ENCODE results near the gene CDK9.

Gene CDK9

GRCh38 chr9:127805620-127806019, 19.8 kb downstream of the CDK9 start:
- ChIA-PET POLR2A (no interaction called here), CTCF (interaction anchor here (0.7 to 2.1 kb wide), 6 partner anchors 11 to 269 kb away, joined by 3 to 6 read pairs (median 4); no protein-coding TSS in a partner anchor)
- H3K4me3 ChIP-seq (ENCODE audit: low read depth, low read length): no peak overlapping the region
- no peak for DNase-seq (ENCODE audit: low read depth, low spot score)
- TF ChIP-seq, protein P1, sequence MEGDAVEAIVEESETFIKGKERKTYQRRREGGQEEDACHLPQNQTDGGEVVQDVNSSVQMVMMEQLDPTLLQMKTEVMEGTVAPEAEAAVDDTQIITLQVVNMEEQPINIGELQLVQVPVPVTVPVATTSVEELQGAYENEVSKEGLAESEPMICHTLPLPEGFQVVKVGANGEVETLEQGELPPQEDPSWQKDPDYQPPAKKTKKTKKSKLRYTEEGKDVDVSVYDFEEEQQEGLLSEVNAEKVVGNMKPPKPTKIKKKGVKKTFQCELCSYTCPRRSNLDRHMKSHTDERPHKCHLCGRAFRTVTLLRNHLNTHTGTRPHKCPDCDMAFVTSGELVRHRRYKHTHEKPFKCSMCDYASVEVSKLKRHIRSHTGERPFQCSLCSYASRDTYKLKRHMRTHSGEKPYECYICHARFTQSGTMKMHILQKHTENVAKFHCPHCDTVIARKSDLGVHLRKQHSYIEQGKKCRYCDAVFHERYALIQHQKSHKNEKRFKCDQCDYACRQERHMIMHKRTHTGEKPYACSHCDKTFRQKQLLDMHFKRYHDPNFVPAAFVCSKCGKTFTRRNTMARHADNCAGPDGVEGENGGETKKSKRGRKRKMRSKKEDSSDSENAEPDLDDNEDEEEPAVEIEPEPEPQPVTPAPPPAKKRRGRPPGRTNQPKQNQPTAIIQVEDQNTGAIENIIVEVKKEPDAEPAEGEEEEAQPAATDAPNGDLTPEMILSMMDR (IDR thresholded peaks at IDR 0.05; ENCODE audit: insufficient read depth, low read length, missing control alignments): peak; percentile 45

- no peak for DNase-seq (ENCODE audit: low read depth, low spot score)
- TF ChIP-seq, protein P1 (IDR thresholded peaks at IDR 0.05; ENCODE audit: insufficient read depth, low read length, missing control alignments): no peak
- CTCF ChIA-PET: interaction anchor here (1.4 to 1.6 kb wide), 2 partner anchors 63 to 72 kb away, joined by 3 to 6 read pairs; partner anchors contain the start of gene TOR2A
- no peak overlapping the region for H3K4me3 ChIP-seq (ENCODE audit: low read depth, low read length)
- POLR2A ChIA-PET: no interaction called here
Observed at GRCh38 chr9:127806871-127807270, 21.0 kb downstream of the CDK9 start.

DNA sequence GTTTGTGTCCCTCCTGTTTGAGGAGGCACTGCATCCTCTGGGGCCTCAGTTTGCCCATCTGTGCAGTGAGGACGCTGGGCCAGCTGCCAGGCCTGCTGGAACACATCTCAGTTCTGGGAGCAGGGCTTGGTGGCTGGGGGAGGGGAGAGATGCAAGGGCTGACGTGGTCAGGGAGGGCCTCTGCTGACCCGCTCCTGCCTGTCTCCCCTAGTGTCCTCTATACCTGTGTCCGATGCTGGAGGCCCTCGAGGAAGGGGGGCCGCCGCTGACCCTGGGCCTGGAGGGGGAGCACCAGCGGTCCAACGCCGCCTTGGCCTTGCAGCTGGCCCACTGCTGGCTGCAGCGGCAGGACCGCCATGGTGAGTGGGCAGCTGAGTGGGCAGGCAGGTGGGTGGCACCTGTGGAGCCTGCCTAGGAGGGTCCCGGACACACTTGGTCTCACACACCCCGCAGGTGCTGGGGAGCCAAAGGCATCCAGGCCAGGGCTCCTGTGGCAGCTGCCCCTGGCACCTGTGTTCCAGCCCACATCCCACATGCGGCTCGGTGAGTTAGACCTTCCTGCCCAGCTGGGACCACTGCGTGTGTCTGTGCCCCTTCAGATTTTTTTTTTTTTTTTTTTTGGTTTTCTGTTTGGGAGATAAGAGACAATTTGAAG, 22.6 kb downstream of the CDK9 start:
- ChIA-PET POLR2A (interaction anchor here (0.7 kb wide), 1 partner anchor 86 kb away, joined by 5 read pairs; no protein-coding TSS in a partner anchor), CTCF (interaction anchor here (1.1 to 1.3 kb wide), 3 partner anchors 62 to 116 kb away, joined by 3 to 4 read pairs (median 3); no protein-coding TSS in a partner anchor)
- TF ChIP-seq, protein P1 (IDR thresholded peaks at IDR 0.05; ENCODE audit: insufficient read depth, low read length, missing control alignments): no peak
- no peak for DNase-seq (ENCODE audit: low read depth, low spot score)
- no peak overlapping the region for H3K4me3 ChIP-seq (ENCODE audit: low read depth, low read length)

GRCh38 chr9:127809002-127809539, 23.2 kb downstream of the CDK9 start:
- CTCF ChIA-PET: interaction anchor here (1.1 to 1.3 kb wide), 3 partner anchors 61 to 115 kb away, joined by 3 to 4 read pairs (median 3); no protein-coding TSS in a partner anchor
- TF ChIP-seq, protein P1 (IDR thresholded peaks at IDR 0.05; ENCODE audit: insufficient read depth, low read length, missing control alignments): no peak
- POLR2A ChIA-PET: interaction anchor here (0.7 kb wide), 1 partner anchor 86 kb away, joined by 5 read pairs; no protein-coding TSS in a partner anchor
- no peak for DNase-seq (ENCODE audit: low read depth, low spot score)
- H3K4me3 ChIP-seq (ENCODE audit: low read depth, low read length): no peak overlapping the region

- H3K4me3 ChIP-seq (ENCODE audit: low read depth, low read length): no peak overlapping the region
- no peak for DNase-seq (ENCODE audit: low read depth, low spot score)
- POLR2A ChIA-PET: interaction anchor here (0.7 kb wide), 1 partner anchor 85 kb away, joined by 5 read pairs; no protein-coding TSS in a partner anchor
- CTCF ChIA-PET: interaction anchor here (1.3 kb wide), 2 partner anchors 60 to 114 kb away, joined by 3 to 4 read pairs; no protein-coding TSS in a partner anchor
- TF ChIP-seq, protein P1 (IDR thresholded peaks at IDR 0.05; ENCODE audit: insufficient read depth, low read length, missing control alignments): no peak
Observed at GRCh38 chr9:127809540-127810377, 23.9 kb downstream of the CDK9 start.

All from AG04449 (cell line).